Natural killer cell treated with Interleukin-12 subunit alpha and Interleukin-12 subunit beta and Interleukin-15 and Interleukin-18, amount 100 ng/mL, for 72 hours (primary cell): Measurements from ENCODE around the gene GPBAR1. TPM values are rescaled to one million over a fixed set of nuclear protein-coding genes. Genes with fewer than 3 reads are reported as not detected.

Experiments used
- ATAC-seq, 2 donors: fragments of 150-1000 bp; cut with Tn5 transposase in 1 of 2; sonication (Bioruptor Pico), chemical (Tn5 transposase) in 1 of 2; 2 replicates each; pipeline ENCODE4 v1.10.0; 2021
- DNase-seq: peaks from one replicate; pipeline ENCODE4 v3.0.0; 2022; ENCODE audit warnings: low spot score
- H3K27ac Mint-ChIP-seq, 2 donors: 1 replicate in 1 of 2; 2 replicates in 1 of 2; pipeline ENCODE4 v1.8.0; 2022; ENCODE audit warnings: mixed read lengths in 2 of 2, mild to moderate bottlenecking in 1 of 2, moderate library complexity in 1 of 2
- H3K27me3 Mint-ChIP-seq, 2 donors: 1 replicate in 1 of 2; 2 replicates in 1 of 2; pipeline ENCODE4 v1.8.0; 2022; ENCODE audit warnings: mixed read lengths in 2 of 2
- H3K36me3 Mint-ChIP-seq: one replicate; pipeline ENCODE4 v1.8.0; 2022; ENCODE audit warnings: mixed read lengths
- H3K4me1 Mint-ChIP-seq, 2 donors: 1 replicate in 1 of 2; 2 replicates in 1 of 2; pipeline ENCODE4 v1.8.0; 2022; ENCODE audit warnings: low read depth in 2 of 2, mixed read lengths in 2 of 2, mild to moderate bottlenecking in 1 of 2
- H3K4me3 Mint-ChIP-seq: one replicate; pipeline ENCODE4 v1.8.0; 2022; ENCODE audit warnings: mixed read lengths
- H3K9me3 Mint-ChIP-seq: 2 replicates; pipeline ENCODE4 v1.8.0; 2022; ENCODE audit warnings: mixed read lengths
- total RNA-seq, 2 donors: library from RNA; stranded (reverse); gene quantifications; one replicate each; pipeline ENCODE4 v1.2.3, GENCODE V29; 2022

GPBAR1 gene, protein sequence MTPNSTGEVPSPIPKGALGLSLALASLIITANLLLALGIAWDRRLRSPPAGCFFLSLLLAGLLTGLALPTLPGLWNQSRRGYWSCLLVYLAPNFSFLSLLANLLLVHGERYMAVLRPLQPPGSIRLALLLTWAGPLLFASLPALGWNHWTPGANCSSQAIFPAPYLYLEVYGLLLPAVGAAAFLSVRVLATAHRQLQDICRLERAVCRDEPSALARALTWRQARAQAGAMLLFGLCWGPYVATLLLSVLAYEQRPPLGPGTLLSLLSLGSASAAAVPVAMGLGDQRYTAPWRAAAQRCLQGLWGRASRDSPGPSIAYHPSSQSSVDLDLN
- 1 to 10 TPM; 2.6 to 3.0 TPM for total RNA-seq

- DNase-seq (no peak), ATAC-seq (no peak)
- Mint-ChIP-seq H3K4me1 (peaks cover 29 to 33% of the 10 kb centered on the region in 2 donors), H3K4me3 (no peak within 1 kb of the TSS), H3K27me3 (no peaks in the 10 kb centered on the region), H3K27ac (peak within 1 kb of the TSS; percentile 39 to 73), H3K36me3 (no peaks in the 10 kb centered on the region), H3K9me3 (no peaks in the 10 kb centered on the region)
Observed at GRCh38 chr2:218260742-218261422, at the start of gene GPBAR1. GPBAR1 (plus strand) TSS chr2:218261015; CDS start chr2:218262725, 1,710 bp downstream.

DNA sequence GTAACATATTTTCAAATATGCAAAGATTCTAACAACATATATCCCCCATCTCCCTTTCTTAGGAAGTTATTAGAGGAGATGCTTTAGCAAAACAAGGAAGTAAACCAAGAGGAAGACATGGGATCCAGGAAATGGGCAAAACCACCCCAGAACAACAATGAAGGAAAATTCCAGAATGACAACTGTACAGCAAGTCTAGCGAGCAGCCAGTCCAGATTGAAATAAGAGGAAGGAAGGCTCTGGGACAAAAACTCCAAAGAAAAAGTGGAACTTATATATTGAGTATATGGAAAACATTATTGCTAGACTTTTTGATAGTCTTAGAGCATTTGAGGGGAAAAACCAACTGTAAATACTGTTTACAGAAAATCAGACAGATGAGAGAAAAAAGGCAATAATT, 46.7 kb upstream of the GPBAR1 start:
- ATAC-seq (no peak), DNase-seq (no peak)
- Mint-ChIP-seq H3K4me3 (no peak overlapping the region), H3K27me3 (peaks cover 5 to 17% of the 10 kb centered on the region in 2 donors), H3K36me3 (peaks cover 21% of the 10 kb centered on the region), H3K27ac (peak overlapping the region in 1 of 2 donors; percentile 38), H3K4me1 (peaks cover 18 to 22% of the 10 kb centered on the region in 2 donors), H3K9me3 (peaks cover 4% of the 10 kb centered on the region)

DNA sequence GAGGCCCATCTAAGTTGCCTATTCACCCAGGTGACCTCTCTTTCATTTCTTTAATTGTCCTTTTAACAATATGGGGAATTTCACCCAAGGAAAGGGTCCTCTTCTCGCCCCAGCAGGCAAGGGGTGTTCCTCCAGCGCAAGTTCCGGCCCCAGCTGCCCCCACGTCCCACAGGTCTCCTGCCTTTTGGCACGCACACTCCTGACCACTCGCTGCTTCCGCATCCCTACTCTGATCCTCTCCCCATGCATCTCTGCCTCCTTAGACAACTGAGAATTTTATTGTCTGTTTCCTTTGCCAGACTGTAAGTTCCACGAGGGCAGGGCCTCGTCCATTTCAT, 44.5 kb upstream of the GPBAR1 start:
- Mint-ChIP-seq H3K4me1 (peaks cover 36 to 39% of the 10 kb centered on the region in 2 donors), H3K9me3 (no peaks in the 10 kb centered on the region), H3K36me3 (peaks cover 27% of the 10 kb centered on the region), H3K27me3 (peaks cover 0 to under 1% of the 10 kb centered on the region in 2 donors), H3K4me3 (peak overlapping the region; percentile 88), H3K27ac (peak overlapping the region; percentile 91 to 94)
- no peak for DNase-seq
- no peak for ATAC-seq

- Mint-ChIP-seq H3K27ac (peak within 1 kb of the TSS; percentile 91 to 94), H3K9me3 (no peaks in the 10 kb centered on the region), H3K27me3 (no peaks in the 10 kb centered on the region), H3K4me3 (peak within 1 kb of the TSS; percentile 88), H3K36me3 (peaks cover 32% of the 10 kb centered on the region), H3K4me1 (peaks cover 41 to 44% of the 10 kb centered on the region in 2 donors)
- peak; percentile 90 to 94 for ATAC-seq
- DNase-seq = peak; percentile 98
Observed at GRCh38 chr2:218216674-218217359, 44.0 kb upstream of the GPBAR1 start, which contains the start of gene ARPC2. ARPC2 (plus strand) TSS chr2:218217189; CDS start chr2:218217471, 282 bp downstream.

DNA sequence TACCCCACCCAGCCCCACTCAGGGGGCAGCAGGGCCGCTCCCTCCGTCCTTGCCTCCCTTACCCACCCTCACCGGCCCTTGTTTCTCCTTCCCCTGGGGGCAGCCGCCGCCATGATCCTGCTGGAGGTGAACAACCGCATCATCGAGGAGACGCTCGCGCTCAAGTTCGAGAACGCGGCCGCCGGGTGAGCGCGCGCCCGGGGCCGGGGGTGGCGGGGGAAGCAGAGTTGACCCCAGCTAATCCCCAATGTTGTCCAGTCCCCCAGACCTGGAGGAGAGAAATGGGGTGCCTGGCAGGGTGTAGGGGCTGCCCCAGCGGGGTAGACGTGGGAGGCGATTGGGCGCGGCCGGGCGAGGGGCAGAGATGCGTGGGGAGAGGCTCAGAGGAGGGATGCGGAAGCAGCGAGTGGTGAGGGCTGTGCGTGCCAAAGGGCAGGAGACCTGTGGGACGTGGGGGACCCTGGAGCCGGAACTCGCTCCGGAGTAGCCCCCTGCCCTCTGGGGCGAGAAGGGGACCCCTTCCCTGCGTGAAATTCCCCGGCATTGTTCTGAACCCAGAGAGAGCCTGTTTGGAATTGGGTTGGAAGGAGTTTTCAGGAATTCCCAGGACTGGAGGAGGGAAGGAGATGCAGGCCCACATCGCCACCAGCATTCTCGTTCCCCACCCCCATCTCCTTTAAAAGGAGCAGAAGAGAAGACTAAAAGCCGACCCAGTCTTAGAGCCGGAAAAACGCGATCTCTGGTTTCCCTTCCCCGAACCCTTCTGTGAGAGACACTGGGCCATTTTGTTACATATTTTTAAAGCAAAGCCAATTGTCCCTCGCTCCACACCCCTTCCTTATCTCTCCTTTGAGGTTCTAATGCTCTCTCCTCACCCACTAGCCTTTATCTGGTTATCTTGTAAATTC, 43.2 kb upstream of the GPBAR1 start:
- peak overlapping the region; percentile 88 for H3K4me3 Mint-ChIP-seq
- peaks cover 32% of the 10 kb centered on the region for H3K36me3 Mint-ChIP-seq
- peak; percentile 87 for DNase-seq
- peaks cover 49 to 50% of the 10 kb centered on the region in 2 donors for H3K4me1 Mint-ChIP-seq
- H3K9me3 Mint-ChIP-seq = no peaks in the 10 kb centered on the region
- peak overlapping the region; percentile 91 to 94 for H3K27ac Mint-ChIP-seq
- peak; percentile 81 for ATAC-seq
- no peaks in the 10 kb centered on the region for H3K27me3 Mint-ChIP-seq

- ATAC-seq (peak in 1 of 2 donors; percentile 14), DNase-seq (no peak)
- Mint-ChIP-seq H3K36me3 (peaks cover 32% of the 10 kb centered on the region), H3K4me3 (peak overlapping the region; percentile 88), H3K4me1 (peaks cover 58 to 59% of the 10 kb centered on the region in 2 donors), H3K27ac (peak overlapping the region; percentile 91 to 94), H3K27me3 (no peaks in the 10 kb centered on the region), H3K9me3 (no peaks in the 10 kb centered on the region)
Observed at GRCh38 chr2:218218268-218219185, 42.3 kb upstream of the GPBAR1 start.

DNA sequence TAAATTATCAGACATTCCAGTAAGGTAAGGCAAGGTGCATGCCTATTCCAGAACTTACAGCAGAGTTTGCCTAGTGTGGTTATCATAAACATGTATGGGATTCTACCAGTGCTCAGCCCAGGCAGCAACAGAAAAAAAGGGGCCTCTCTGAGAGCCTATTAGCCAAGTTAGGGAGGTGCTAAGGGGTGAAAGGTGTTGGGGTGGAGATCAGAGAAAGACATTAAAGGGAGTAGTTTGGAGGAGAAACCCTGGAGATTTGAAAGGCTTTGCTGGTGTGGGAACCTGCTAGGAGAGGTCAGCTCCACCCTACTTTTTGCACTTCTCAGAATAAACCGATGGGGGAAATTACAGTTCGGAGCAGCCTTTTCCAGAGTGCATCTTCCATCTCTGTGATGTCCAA, 40.9 kb upstream of the GPBAR1 start:
- Mint-ChIP-seq H3K4me3 (peak overlapping the region; percentile 88), H3K36me3 (peaks cover 41% of the 10 kb centered on the region), H3K27me3 (no peaks in the 10 kb centered on the region), H3K27ac (peak overlapping the region; percentile 91 to 94), H3K4me1 (peaks cover 68% of the 10 kb centered on the region in 2 donors), H3K9me3 (no peaks in the 10 kb centered on the region)
- ATAC-seq (no peak), DNase-seq (no peak)

GRCh38 chr2:218221000-218221399, 39.8 kb upstream of the GPBAR1 start:
- Mint-ChIP-seq H3K27me3 (no peaks in the 10 kb centered on the region), H3K36me3 (peaks cover 52% of the 10 kb centered on the region), H3K9me3 (no peaks in the 10 kb centered on the region), H3K27ac (peak overlapping the region; percentile 91 to 94), H3K4me1 (peaks cover 73 to 76% of the 10 kb centered on the region in 2 donors), H3K4me3 (peak overlapping the region; percentile 88)
- DNase-seq (no peak), ATAC-seq (no peak)

GRCh38 chr2:218223046-218223445, 37.8 kb upstream of the GPBAR1 start:
- ATAC-seq (peak; percentile 74 to 82), DNase-seq (no peak)
- Mint-ChIP-seq H3K4me1 (peaks cover 76 to 80% of the 10 kb centered on the region in 2 donors), H3K27ac (peak overlapping the region; percentile 91 to 94), H3K36me3 (peaks cover 53% of the 10 kb centered on the region), H3K9me3 (no peaks in the 10 kb centered on the region), H3K4me3 (peak overlapping the region; percentile 88), H3K27me3 (no peaks in the 10 kb centered on the region)

- ATAC-seq = no peak
- Mint-ChIP-seq H3K9me3 (no peaks in the 10 kb centered on the region), H3K4me1 (peaks cover 83 to 87% of the 10 kb centered on the region in 2 donors), H3K36me3 (peaks cover 60% of the 10 kb centered on the region), H3K4me3 (peak overlapping the region; percentile 88), H3K27ac (peak overlapping the region; percentile 91 to 94), H3K27me3 (no peaks in the 10 kb centered on the region)
- no peak for DNase-seq
Observed at GRCh38 chr2:218224186-218224585, 36.6 kb upstream of the GPBAR1 start.

DNA sequence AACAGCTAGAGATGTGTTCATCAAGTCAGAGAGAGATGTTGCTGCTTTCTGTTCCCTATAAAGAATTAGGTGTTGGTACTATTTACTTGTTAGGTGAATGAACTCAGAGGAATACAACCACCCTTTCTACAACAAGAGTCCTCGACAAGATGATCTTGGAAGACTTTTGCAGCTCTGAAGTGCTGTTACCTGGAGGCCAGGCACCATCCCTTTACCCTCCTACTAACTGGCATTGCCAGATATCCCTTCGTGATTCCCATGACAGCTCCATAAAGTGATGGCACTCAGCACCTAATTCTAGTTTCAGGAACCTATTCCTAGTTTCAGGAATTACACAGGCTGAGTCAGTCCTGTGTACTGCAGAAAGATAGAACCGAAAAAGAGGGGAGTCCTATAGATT, 33.9 kb upstream of the GPBAR1 start:
- peaks cover 72 to 78% of the 10 kb centered on the region in 2 donors for H3K4me1 Mint-ChIP-seq
- peak overlapping the region; percentile 49 for H3K4me3 Mint-ChIP-seq
- H3K36me3 Mint-ChIP-seq = peaks cover 52% of the 10 kb centered on the region
- DNase-seq (no peak), ATAC-seq (no peak)
- no peaks in the 10 kb centered on the region for H3K27me3 Mint-ChIP-seq
- peak overlapping the region; percentile 91 to 94 for H3K27ac Mint-ChIP-seq
- H3K9me3 Mint-ChIP-seq = no peaks in the 10 kb centered on the region

- Mint-ChIP-seq H3K4me1 (peaks cover 63 to 71% of the 10 kb centered on the region in 2 donors), H3K4me3 (peak overlapping the region; percentile 79), H3K9me3 (no peaks in the 10 kb centered on the region), H3K27ac (peak overlapping the region; percentile 91 to 94), H3K36me3 (peaks cover 60% of the 10 kb centered on the region), H3K27me3 (no peaks in the 10 kb centered on the region)
- ATAC-seq (no peak), DNase-seq (no peak)
Observed at GRCh38 chr2:218228366-218229090, 32.3 kb upstream of the GPBAR1 start.
